Body of pancreas (tissue), 4 donors: ENCODE measurements around the gene NAPG.

ENCODE experiments used
- POLR2A ChIP-seq, 3 donors: fragments of 450-650 bp; IDR thresholded peaks; one replicate each; pipeline ENCODE4 v1.6.1; 2016; ENCODE audit warnings: antibody characterized with exemption in 3 of 3, mild to moderate bottlenecking in 2 of 3
- TF ChIP-seq, protein P1 (sequence below), 7 experiments: fragments of 450-650 bp in 4 of 7; fragments of 200-600 bp in 3 of 7; sonication (generic) in 3 of 7; IDR thresholded peaks; one replicate each; pipeline ENCODE4 v1.5.1; 2016 to 2019; ENCODE audit warnings: antibody characterized with exemption in 7 of 7

DNA sequence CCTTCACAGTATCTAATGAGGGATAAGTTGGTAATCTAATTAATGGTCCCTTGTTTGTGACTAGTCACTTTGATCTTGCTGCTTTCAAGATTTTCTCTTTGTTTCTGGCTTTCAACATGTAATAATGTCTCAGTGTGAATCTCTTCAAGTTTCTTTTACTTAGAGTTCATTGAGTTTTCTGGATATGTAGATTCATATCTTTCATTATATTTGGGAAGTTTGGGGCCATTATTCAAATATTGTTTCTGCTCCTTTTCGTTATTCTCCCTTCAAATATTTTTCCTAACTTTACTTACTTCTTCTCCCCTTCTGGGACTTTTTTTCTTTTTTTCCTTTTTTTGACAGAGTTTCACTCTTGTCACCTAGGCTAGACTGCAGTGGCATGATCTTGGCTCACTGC is 21.1 kb upstream of the NAPG start:
- TF ChIP-seq, protein P1, sequence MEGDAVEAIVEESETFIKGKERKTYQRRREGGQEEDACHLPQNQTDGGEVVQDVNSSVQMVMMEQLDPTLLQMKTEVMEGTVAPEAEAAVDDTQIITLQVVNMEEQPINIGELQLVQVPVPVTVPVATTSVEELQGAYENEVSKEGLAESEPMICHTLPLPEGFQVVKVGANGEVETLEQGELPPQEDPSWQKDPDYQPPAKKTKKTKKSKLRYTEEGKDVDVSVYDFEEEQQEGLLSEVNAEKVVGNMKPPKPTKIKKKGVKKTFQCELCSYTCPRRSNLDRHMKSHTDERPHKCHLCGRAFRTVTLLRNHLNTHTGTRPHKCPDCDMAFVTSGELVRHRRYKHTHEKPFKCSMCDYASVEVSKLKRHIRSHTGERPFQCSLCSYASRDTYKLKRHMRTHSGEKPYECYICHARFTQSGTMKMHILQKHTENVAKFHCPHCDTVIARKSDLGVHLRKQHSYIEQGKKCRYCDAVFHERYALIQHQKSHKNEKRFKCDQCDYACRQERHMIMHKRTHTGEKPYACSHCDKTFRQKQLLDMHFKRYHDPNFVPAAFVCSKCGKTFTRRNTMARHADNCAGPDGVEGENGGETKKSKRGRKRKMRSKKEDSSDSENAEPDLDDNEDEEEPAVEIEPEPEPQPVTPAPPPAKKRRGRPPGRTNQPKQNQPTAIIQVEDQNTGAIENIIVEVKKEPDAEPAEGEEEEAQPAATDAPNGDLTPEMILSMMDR (IDR thresholded peaks at IDR 0.05), result no peak
- TF ChIP-seq POLR2A (IDR thresholded peaks at IDR 0.05), result no peak
